GM12878 (cell line): ENCODE measurements around the gene NOC2L. TPM values are rescaled to one million over a fixed set of nuclear protein-coding genes. Genes with fewer than 3 reads are reported as not detected.

Experiments used
- ATAC-seq: fragments of 200-7000 bp; cut with Tn5 transposase; 3 replicates; pipeline ENCODE4 v1.9.1; 2020; ENCODE audit warnings: mild to moderate bottlenecking, moderate library complexity
- BruUV-seq: library from RNA; stranded (reverse); fragments of 400-500 nt; replicated peaks from 2 replicates; lab custom pipeline; 2021; lab: Mats Ljungman, UMichigan
- CTCF ChIA-PET: fragments of 300-600 bp; sonication (Branson Sonifier 250); formaldehyde crosslinking; extraction: SDS; loops from one replicate; lab custom pipeline; 2021; ENCODE audit warnings: inconsistent platforms; lab: Yijun Ruan, JAX
- POLR2A ChIA-PET: fragments of 350-600 bp; formaldehyde crosslinking; extraction: SDS; loops from one replicate; lab custom pipeline; 2021; ENCODE audit warnings: inconsistent platforms; lab: Charles Lee
- RAD21 ChIA-PET: fragments of 300-600 bp; sonication (Branson Sonifier 250); formaldehyde crosslinking; loops from one replicate; lab custom pipeline; 2023; ENCODE audit warnings: antibody characterized with exemption; ENCODE audit not compliant: unreplicated experiment; lab: Charles Lee
- SMC1A ChIA-PET: fragments of 300-600 bp; sonication (Branson Sonifier 250); formaldehyde crosslinking; loops from one replicate; lab custom pipeline; 2023; ENCODE audit not compliant: unreplicated experiment, uncharacterized antibody; lab: Charles Lee
- DNase-seq: peaks from one replicate; pipeline ENCODE4 v3.0.0-alpha.2; 2011; ENCODE audit warnings: low read depth, low spot score
- FAIRE-seq: peaks from 3 replicates; lab custom pipeline; 2011; peaks lifted over from hg19 to GRCh38; lab: Jason Lieb, UNC
- H2AFZ ChIP-seq: 2 replicates; pipeline ENCODE4 v1.6.0; 2011; ENCODE audit warnings: low read depth, low read length, control low read depth; ENCODE audit not compliant: control insufficient read depth
- H3K27ac ChIP-seq: 2 replicates; pipeline ENCODE4 v1.5.1; 2011; ENCODE audit warnings: control low read depth; ENCODE audit not compliant: control insufficient read depth, insufficient read depth
- H3K27me3 ChIP-seq, 2 experiments: replicated peaks in 1 of 2; 2 replicates each; pipeline versions ENCODE4 v1.6.0 to v1.6.1; 2011; ENCODE audit warnings: low read length in 1 of 2; ENCODE audit not compliant: control insufficient read depth in 2 of 2, insufficient read depth in 2 of 2
- H3K36me3 ChIP-seq, 2 experiments: 2 replicates each; pipeline ENCODE4 v1.5.1; 2011; ENCODE audit warnings: low read length in 1 of 2; ENCODE audit not compliant: control insufficient read depth in 2 of 2, insufficient read depth in 2 of 2
- H3K4me1 ChIP-seq: 2 replicates; pipeline ENCODE4 v1.6.1; 2011; ENCODE audit warnings: mild to moderate bottlenecking, low read length, moderate library complexity, mixed read lengths; ENCODE audit not compliant: control insufficient read depth, insufficient read depth
- H3K4me2 ChIP-seq: 2 replicates; pipeline ENCODE4 v1.6.0; 2011; ENCODE audit warnings: control low read depth; ENCODE audit not compliant: control insufficient read depth, insufficient read depth
- H3K4me3 ChIP-seq: fragments of 200-600 bp; sonication (generic); 2 replicates; pipeline ENCODE4 v1.5.1; 2016
- H3K79me2 ChIP-seq: 2 replicates; pipeline ENCODE4 v1.6.0; 2011; ENCODE audit warnings: low read length; ENCODE audit not compliant: control insufficient read depth, insufficient read depth
- H3K9ac ChIP-seq: 2 replicates; pipeline ENCODE4 v1.8.0; 2011; ENCODE audit warnings: low read length, control low read depth, mixed read lengths; ENCODE audit not compliant: control insufficient read depth, insufficient read depth
- H3K9me3 ChIP-seq: replicated peaks from 3 replicates; pipeline ENCODE4 v1.5.1; 2011; ENCODE audit warnings: mild to moderate bottlenecking, low read length; ENCODE audit not compliant: control insufficient read depth, insufficient read depth
- H4K20me1 ChIP-seq: 2 replicates; pipeline ENCODE4 v1.6.0; 2011; ENCODE audit not compliant: control insufficient read depth, insufficient read depth
- CTCF ChIP-seq, 3 experiments: IDR thresholded peaks in 2 of 3; conservative IDR thresholded peaks in 1 of 3; 2 replicates each; pipeline ENCODE4 v1.5.1; 2011; ENCODE audit warnings: low read depth in 3 of 3, low read length in 3 of 3, mild to moderate bottlenecking in 3 of 3, control low read depth in 2 of 3, moderate library complexity in 2 of 3, inconsistent platforms in 1 of 3, mixed read lengths in 1 of 3; ENCODE audit not compliant: control insufficient read depth in 2 of 3, insufficient read depth in 1 of 3; ENCODE audit errors: extremely low read depth in 1 of 3
- ZNF384 ChIP-seq: IDR thresholded peaks from 2 replicates; pipeline ENCODE4 v1.6.1; 2012; ENCODE audit warnings: low read depth, mild to moderate bottlenecking, low read length, improper control_type of control experiment, borderline replicate concordance
- WGBS: methylation state at CpG from one replicate; pipeline ENCODE4 v1.1.6; 2016; ENCODE audit warnings: low lambda C conversion rate; ENCODE audit not compliant: insufficient replicate concordance, insufficient coverage; ENCODE audit errors: missing lambda C conversion rate; 5-methylcytosine and 5-hydroxymethylcytosine counted together
- in situ Hi-C: fragments of 300-500 bp; cut with MboI; formaldehyde crosslinking; loops from 9 replicates; pipeline ENCODE4 v1.14.3; 2018; ENCODE audit warnings: mixed read lengths
- intact Hi-C: fragments of 100-400 bp; cut with micrococcal nuclease; formaldehyde crosslinking; loops from one replicate; pipeline ENCODE4 v1.14.2; 2022; ENCODE audit not compliant: unreplicated experiment
- polyA plus RNA-seq, 11 experiments: library from polyadenylated mRNA; depleted of rRNA in 4 of 11; unstranded in 6 of 11; stranded (reverse) in 5 of 11; fragments of >200 nt; fragmentation: Nextera tagmentation in 4 of 11; fragmentation: Illumina TruSeq in 1 of 11; extraction: Ambion mirVana in 4 of 11; extraction: Trizol in 1 of 11; gene quantifications; 1 replicate in 1 of 11; 2 replicates in 10 of 11; pipeline versions ENCODE4 v1.2.1 to v1.2.3, GENCODE V29; 2011 to 2016; ENCODE audit warnings: inconsistent platforms in 2 of 11, missing spikeins in 2 of 11, low read depth in 1 of 11
- total RNA-seq, 4 experiments: library from RNA; depleted of rRNA in 3 of 4; stranded (reverse); fragments of >200 nt in 3 of 4; fragmentation: Illumina TruSeq in 1 of 4; extraction: Trizol in 1 of 4; gene quantifications; 2 replicates each; pipeline versions ENCODE4 v1.2.1 to v1.2.3, GENCODE V29; 2013 to 2021
- TF ChIP-seq, protein P1 (sequence below): fragments of 450-650 bp; conservative IDR thresholded peaks from 2 replicates; pipeline ENCODE4 v1.6.1; 2017; ENCODE audit warnings: mild to moderate bottlenecking, moderate library complexity

Gene NOC2L
- total and polyA plus RNA-seq, 10 of the 15 experiments (the other 5 are each of a cell fraction or from before 2014, with no cell fraction given), result 1.3 to 171 (median 64.3) TPM

- TF ChIP-seq, protein P1, sequence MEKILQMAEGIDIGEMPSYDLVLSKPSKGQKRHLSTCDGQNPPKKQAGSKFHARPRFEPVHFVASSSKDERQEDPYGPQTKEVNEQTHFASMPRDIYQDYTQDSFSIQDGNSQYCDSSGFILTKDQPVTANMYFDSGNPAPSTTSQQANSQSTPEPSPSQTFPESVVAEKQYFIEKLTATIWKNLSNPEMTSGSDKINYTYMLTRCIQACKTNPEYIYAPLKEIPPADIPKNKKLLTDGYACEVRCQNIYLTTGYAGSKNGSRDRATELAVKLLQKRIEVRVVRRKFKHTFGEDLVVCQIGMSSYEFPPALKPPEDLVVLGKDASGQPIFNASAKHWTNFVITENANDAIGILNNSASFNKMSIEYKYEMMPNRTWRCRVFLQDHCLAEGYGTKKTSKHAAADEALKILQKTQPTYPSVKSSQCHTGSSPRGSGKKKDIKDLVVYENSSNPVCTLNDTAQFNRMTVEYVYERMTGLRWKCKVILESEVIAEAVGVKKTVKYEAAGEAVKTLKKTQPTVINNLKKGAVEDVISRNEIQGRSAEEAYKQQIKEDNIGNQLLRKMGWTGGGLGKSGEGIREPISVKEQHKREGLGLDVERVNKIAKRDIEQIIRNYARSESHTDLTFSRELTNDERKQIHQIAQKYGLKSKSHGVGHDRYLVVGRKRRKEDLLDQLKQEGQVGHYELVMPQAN, result no peak
Observed at GRCh38 chr1:952201-952600, 6.9 kb downstream of the NOC2L start (continued).

- RAD21 ChIA-PET, result no interaction called here
- Histone ChIP-seq H3K9ac (no peak overlapping the region), H3K27me3 (no peaks in the 10 kb centered on the region), H3K4me2 (no peak overlapping the region), H3K27ac (no peak overlapping the region), H3K4me3 (no peak overlapping the region), H3K4me1 (no peaks in the 10 kb centered on the region), H3K9me3 (no peaks in the 10 kb centered on the region), H3K36me3 (peaks cover 27 to 62% of the 10 kb centered on the region in 2 experiments), H3K79me2 (no peaks in the 10 kb centered on the region), H4K20me1 (peaks cover 5% of the 10 kb centered on the region), H2AFZ (no peak overlapping the region)
- intact Hi-C loops (no loop called here), in situ Hi-C loops (no loop called here)
- SMC1A ChIA-PET, result no interaction called here
- WGBS, result 82% methylated on average over 6 of the region's 6 CpGs
- CTCF ChIA-PET, result interaction anchor here (0.6 kb wide), 1 partner anchor 47 kb away, joined by 3 read pairs; no protein-coding TSS in a partner anchor
- no peak for DNase-seq
- no peak for ATAC-seq
- TF ChIP-seq CTCF (IDR thresholded peaks at IDR 0.05 in 2 of 3, conservative IDR thresholded peaks at IDR 0.05 in 1 of 3; ENCODE audit: control insufficient read depth in 2 of 3, extremely low read depth in 1 of 3, insufficient read depth in 1 of 3, low read depth in 3 of 3, low read length in 3 of 3), result 0 out of 6 replicates have a peak, but pooled peaks of 1 of the 3 experiments have one; percentile 14
- TF ChIP-seq ZNF384, result no peak
- no peak for FAIRE-seq
- POLR2A ChIA-PET, result no interaction called here
- BruUV-seq, result no TSS peak
Observed at GRCh38 chr1:951364-951763, 7.7 kb downstream of the NOC2L start.
